ENCODE results near the gene MCTP1. TPM values are rescaled to one million over a fixed set of nuclear protein-coding genes. Genes with fewer than 3 reads are reported as not detected.

MCTP1 gene
- polyA plus RNA-seq, 4 donors: 4.0 to 5.6 (median 5.0) TPM

DNA sequence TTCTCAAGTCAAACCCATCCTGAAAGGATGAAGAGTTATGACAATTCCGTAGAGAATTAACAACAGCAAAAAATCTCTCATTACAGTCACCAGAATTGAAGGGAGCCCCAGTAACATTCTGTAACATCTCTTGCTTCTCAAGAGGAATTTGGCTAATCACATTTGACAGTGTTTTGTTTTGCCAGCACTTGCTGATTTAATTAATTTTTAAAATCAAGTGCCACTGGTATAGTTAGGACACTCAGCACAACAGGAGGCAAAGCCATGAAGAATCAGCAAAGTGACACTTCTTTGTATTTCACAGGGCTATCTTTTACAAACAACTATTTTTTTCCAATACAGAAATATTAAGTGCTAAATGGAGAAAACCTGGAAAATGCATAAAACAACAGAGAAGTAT is 152.8 kb downstream of the MCTP1 start:
- no peak for DNase-seq (ENCODE audit: low read depth in 4 of 4, low spot score in 3 of 4)

DNA sequence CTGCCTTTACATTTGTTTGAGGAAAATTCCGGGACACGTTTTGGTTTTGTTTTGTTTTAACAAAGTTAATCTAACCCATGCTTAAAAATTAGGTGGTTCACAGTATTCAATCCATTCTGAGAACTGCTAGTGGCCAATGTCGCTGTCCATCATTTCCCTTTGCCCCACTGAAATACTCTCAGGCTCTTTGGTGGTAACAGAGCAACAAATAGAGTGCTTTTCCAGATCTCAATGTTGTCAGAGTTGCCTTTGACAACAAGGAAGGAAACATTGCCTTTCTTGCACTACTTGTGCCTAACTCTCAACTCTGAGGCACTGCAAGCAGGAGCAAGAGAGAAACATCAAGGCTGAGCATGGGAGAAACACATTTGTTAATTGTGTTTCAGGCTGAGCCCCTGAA is 154.0 kb downstream of the MCTP1 start:
- no peak for DNase-seq (ENCODE audit: low read depth in 4 of 4, low spot score in 3 of 4)

DNA sequence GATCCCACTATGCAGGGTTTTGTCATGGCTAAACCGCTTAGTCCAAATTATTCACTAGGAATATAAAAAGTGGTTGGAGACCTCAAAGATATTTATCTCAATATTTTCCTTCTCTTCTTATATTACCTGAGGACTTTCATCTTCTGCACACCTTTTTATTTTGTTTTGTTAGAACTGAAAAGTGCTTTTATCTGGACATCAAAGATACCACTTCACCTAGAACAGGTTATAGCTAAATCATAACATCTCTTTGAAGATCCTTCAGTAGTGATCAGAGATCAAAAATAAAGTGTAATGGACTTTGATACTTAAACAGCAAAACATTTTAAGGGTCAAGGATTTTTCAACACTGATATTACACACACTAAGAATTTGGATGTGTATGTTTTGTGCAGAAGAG is 160.2 kb downstream of the MCTP1 start:
- DNase-seq (ENCODE audit: low read depth in 4 of 4, low spot score in 3 of 4): no peak

DNA sequence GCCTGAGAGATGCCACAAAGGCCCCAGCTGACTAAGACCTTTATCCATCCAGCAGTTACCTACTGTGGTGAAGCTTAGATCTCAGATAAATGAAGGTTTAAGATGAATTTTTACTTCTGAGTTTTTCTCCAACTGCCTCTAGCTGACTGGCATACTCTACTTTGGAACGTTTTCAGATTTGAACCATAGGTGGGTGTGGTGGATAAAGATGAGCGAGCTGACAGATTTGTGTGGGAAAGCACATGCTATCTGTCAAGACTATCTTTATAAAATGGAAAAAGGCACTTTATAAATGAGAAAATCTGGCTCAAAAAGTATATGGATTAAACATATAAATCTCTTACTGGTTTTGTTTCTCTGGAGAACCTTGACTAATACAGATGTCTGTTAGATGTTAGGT is 160.8 kb downstream of the MCTP1 start:
- DNase-seq (ENCODE audit: low read depth in 4 of 4, low spot score in 3 of 4): no peak

DNA sequence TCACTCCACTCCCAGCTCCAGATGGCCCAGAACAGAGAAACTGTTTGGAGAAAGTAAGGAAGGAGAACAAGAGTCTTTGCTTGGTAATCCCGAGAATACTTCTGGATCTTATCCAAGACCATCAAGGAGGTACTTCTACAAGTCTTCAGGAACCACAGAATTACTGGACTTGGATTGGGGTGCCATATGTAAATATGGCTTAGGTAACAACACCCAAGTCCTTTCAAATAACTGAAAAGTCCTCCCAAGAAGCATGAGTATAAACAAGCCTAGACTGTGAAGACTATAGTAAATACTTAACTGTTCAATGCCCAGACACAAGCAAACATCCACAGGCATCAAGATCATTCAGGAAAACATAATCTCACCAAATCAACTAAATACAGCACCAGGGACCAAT is 170.0 kb downstream of the MCTP1 start:
- DNase-seq (ENCODE audit: low read depth in 4 of 4, low spot score in 3 of 4): no peak

DNA sequence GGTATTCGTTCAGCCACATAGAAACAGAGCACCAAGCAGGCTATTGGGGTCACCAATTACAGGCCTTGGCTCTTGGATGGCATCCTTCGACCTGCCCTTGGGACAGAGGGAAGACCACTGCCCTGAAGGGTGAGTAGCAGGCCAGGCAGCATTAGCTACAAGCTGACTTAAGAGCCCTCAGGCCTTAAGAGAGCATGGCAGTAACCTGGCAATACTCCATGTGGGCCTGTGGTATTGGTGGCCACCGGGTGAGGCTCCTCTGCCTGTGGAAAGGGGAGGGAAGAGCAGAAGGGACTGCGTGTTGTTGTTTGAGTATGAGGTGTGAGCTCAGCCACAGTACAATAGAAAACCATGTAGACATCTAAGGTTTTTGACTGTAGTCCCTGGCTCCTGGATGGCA is 170.6 kb downstream of the MCTP1 start:
- no peak for DNase-seq (ENCODE audit: low read depth in 4 of 4, low spot score in 3 of 4)

DNA sequence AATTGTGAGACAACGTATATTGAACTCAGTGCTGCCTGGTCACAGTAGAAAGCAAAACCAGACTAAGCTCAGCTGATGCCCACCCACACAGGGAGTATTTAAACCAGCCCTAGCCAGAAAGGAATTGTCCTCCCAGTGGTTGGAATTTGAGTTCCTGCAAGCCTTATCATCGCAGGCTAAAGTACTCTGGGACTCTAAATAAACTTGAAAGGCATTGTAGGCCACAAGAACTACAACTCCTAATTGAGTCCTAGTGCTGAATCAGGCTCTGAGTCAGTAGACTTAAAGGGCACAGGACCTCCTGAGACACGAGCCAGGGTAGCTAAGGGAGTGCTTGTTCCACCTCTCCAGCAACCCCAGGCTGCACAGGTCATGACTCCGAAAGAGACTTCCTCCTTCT is 171.4 kb downstream of the MCTP1 start:
- no peak for DNase-seq (ENCODE audit: low read depth in 4 of 4, low spot score in 3 of 4)

DNA sequence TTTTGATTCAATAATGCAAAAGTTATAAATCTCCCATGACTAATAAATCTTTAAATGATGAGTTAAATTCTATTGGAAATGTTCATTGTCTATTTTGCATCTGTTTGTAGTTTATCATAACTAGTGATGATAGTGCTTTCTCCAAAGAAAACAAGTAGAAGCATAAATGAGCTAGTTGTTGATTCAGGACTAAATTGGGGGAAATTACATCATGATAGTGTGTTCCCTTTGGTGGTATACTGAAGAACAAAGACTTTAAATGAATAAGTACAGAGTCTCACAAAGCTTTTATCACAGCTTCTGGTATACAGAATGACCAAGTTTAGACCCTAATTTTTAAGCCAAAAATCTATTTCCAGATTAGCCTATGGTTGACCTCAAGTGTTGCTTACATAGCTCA is 173.8 kb downstream of the MCTP1 start:
- DNase-seq (ENCODE audit: low read depth in 4 of 4, low spot score in 3 of 4): no peak

DNA sequence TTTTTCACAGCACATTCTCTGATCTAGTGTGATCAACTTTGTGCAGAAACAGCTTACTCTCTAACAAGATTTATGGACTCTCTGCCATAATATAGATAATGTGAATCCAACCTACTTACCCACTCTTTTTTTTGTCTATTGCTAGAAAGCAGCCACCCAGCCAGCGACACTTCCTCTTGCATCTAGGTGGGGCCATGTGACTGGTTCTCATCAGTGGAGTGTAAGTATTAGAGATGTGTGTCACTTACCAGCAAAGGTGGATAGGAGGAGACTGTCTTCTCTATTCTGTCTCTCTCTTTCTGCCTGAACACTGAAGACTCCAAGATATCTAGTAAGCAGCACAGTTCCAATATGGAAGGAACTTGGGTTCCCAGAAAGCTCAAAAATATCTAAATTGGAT is 174.8 kb downstream of the MCTP1 start:
- DNase-seq (ENCODE audit: low read depth in 4 of 4, low spot score in 3 of 4): no peak

DNA sequence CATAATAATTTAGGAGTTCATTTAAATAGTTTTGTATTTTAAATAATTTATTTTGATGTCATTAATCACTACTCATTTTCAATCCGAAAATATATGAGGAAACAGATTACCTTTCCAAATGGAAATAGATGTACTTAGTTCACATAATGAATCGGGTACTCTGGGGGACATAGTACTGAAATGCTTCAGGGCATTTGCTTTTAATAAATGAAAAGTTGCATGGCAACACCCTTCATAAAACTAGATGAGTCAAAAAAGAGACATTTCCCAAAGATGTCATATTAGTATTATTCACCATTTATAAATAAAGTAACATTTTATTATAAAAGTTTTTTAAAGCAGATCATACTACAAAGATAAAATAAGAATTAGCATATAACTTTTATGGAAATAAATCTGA is 177.8 kb downstream of the MCTP1 start:
- no peak for DNase-seq (ENCODE audit: low read depth in 4 of 4, low spot score in 3 of 4)

DNA sequence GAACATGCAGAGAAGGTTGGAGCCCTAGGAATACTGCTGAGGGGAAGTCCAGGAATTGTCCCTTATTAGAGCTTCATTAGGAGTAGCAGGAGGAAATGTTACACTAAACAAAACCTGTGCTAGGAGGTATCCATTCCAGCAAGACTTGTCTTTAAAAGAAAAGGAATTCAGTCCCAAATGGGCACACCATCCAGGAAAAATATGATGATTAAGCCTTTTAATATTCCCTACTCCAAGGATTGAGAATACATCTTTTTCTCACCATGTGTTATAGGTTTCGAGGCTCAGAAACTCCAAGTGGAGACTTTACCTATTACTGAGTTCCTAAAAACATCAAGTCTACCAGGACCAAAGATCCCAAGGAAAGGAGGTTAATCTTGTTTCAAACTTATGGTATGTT is 179.3 kb downstream of the MCTP1 start:
- no peak for DNase-seq (ENCODE audit: low read depth in 4 of 4, low spot score in 3 of 4)

DNA sequence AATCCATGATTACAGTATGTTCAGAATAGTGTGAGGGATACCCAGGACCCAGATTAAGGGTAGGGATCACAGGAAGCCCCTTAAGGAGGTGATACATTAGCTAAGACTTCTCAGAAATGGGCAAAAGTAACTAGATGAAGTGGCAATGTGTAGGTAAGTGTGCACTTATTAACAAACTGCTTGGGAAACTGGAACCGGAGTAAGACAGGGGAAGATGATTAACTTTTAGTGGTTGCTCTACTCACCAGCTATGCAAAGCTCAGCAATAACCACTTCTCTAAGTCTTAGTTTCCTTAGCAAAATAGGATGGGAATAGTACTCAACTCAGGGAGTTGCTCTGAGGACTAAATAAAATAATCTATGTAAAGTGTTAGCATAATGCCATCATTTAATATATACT is 182.2 kb downstream of the MCTP1 start:
- no peak for DNase-seq (ENCODE audit: low read depth in 4 of 4, low spot score in 3 of 4)

DNA sequence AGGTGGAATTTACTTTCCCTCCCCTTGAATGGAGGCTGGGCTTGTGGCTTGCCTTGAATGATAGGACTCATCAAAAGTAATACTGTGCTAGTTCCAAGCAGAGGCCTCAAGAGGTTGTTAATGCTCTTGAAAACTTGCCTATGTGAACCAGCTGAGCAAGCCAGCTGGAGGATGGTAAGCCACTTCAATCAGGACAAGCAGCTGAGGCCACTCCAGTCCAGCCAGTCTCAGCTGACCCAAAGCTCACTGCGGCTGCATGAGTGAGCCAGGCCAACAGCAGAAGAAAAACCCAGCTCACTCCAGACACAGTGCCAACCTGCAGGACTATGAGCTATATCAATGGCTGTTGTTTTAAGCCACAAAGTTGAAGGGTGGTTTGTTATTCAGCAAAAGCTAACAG is 182.8 kb downstream of the MCTP1 start:
- DNase-seq (ENCODE audit: low read depth in 4 of 4, low spot score in 3 of 4): no peak

DNA sequence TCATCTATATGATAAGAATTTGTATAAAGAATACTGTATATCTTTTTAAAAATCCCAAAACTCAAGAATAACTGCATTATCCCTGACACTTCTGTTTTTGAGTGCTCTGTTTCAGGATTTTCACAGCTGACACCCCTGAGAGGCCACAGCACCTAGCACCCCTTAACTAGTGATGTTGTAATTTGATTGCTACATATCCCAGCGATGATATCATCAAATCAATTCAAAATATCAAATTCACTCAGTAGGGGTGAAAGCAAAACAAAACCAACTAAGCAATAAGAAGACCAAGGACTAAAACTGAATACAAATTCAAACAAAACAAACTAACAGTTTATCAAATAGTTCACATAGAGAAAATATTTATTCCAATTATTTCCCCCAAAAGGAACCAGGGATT is 184.3 kb downstream of the MCTP1 start:
- DNase-seq (ENCODE audit: low read depth in 4 of 4, low spot score in 3 of 4): no peak

DNA sequence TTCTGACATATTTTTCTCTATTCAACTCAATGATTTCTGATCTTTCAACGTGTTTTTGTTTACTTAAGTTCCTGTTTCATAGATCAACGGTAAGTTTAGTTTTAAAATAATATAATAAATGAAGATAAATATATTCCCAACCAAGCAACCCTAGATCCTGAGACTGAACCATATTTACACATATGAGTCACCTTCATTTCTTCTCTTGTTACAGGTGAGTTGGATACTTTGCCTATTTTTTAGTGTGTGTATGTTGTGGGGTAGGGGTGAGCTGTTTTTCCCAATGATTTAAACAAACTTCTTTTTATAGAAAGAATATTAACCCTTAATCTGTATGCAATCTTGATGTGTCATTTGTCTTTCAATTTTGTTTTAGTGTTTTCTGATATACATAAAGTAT is 186.9 kb downstream of the MCTP1 start:
- DNase-seq (ENCODE audit: low read depth in 4 of 4, low spot score in 3 of 4): no peak

DNA sequence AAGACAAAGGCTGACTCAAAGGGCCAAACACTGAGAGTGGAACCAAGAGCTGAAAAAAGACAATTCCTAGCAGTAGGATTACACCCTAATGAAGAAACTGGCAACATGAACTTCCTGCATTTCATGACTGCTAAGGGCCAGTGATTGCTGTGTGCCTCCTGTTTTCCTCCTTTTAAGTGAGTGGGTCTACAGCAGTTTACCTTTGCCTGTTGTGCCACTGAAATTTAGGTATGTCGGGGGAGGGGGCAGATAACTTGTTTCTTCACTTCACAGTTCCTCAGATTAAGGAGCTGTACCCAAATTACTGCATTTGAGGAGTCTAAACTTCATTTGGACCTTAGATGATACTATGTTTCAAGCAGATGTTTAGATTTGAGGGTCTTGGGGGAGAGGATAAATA is 191.7 kb downstream of the MCTP1 start:
- DNase-seq (ENCODE audit: low read depth in 4 of 4, low spot score in 3 of 4): no peak

DNA sequence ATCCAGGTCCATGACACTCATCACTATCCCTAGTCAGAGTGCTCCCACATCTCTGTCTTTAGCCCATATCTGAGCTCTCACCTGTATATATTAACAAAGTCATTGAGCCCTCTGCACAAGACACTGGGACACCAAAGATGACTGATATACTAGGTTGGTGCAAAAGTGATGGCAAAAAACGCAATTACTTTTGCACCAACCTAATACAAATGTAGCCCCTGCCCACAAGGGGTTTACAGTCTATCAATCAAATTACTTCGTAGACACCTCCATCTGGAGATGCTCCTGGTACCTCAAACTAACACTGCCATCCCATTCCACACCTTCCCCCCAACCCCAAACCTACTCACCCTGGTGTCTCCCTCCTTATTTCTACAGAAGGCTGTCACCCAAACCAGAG is 194.1 kb downstream of the MCTP1 start:
- DNase-seq (ENCODE audit: low read depth in 4 of 4, low spot score in 3 of 4): no peak

DNA sequence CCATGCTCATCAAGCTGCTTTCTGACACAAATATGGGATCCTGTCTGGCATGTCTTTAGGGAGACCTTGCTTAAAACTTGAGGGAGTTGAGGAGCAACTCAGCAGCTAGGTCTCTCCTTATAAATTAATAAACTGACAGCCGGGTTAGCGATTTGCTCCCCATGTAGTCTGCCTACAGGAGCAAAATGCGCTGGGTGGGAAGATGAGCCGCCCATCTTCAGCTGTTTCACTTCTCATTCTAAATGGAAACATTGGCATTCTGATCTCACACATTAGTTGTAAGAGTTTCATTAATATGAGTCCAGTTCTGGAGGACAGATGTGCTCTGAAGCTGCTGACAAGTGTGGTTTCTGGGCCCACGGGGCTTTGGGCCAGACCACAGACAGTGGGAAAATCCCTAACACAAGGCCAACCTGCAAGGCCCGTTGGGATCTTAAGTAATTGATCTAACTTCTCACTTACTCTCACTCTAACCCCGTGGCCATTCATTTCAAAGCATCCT is 197.0 kb downstream of the MCTP1 start:
- DNase-seq (ENCODE audit: low read depth in 4 of 4, low spot score in 3 of 4): no peak

DNA sequence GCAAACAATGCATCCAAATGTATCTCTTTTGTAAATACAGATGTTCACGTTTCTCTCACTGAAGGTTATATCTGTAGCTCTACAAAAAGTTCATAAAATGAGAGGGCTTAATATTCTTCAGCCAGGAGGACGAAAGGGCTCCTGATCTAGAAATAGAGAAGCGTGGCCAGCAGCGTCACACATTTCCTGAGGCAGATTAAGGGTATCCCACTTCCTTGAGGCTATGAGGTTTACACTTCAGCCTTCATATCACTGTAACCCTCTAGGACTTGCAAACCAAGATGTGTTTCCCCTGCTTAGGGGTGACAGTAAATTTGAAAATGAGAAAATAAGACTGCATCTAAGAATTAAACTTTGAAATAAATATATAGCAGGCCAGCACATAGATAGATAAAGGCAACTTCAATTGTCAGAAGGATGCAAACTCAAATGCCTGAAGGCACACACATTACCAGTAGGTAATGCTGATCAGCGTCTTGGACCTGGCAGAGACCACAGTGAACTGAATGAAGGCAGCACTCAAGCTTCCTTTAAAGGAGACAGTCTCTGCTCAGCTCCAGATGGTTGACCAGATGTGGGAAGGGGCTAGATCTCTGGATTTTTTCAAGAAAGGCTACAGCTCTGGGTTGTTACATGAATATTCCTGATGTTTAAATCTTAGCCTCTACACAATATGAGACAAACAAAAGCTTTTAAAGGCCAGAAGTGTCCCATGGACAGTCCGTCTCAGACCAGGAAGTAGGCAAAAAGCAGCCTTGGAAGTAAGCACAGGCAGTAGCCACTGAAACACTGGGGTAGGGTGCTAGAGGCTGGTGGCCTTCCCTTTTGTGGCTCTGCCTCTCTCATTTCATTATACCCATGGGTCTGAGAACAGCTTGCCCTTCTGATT is 197.7 kb downstream of the MCTP1 start:
- no peak for DNase-seq (ENCODE audit: low read depth in 4 of 4, low spot score in 3 of 4)

DNA sequence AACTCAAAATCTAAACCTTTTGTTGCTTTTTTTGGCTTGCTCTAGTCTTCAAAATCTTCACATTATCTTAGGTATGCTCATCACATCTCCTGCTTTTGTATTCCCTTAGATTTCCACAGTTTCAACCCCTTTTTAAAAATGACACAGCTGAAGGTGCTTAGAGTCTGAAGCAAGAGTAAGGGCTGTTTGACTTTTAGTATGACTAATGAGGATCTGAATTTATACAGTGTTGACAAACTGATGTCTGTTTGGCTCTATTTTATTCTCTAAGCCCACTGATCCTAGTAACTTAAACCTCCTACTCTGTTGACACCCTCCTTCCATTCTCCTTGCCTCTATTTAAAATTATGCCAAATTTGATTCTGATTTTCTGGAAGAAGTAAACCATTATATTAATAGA is 200.1 kb downstream of the MCTP1 start:
- DNase-seq (ENCODE audit: low read depth in 4 of 4, low spot score in 3 of 4): no peak

DNA sequence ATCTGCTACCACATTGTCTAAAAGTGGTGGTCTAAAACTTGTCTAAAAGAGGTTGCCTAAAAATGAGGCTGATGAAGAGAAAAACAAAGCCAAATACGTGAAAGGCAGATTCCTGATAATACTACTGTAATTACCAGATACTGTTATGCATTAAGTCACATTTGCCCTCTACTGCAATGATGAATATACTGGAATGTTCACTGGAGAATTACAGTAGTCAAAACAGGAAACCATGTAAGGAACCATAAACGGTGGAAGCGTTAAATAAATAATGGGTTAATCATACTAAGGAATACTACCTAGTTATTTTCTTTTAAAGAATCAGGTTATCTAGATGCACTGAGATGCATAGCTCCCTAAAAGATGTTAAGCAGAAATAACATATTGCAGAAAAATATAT is 201.3 kb downstream of the MCTP1 start:
- DNase-seq (ENCODE audit: low read depth in 4 of 4, low spot score in 3 of 4): no peak

DNA sequence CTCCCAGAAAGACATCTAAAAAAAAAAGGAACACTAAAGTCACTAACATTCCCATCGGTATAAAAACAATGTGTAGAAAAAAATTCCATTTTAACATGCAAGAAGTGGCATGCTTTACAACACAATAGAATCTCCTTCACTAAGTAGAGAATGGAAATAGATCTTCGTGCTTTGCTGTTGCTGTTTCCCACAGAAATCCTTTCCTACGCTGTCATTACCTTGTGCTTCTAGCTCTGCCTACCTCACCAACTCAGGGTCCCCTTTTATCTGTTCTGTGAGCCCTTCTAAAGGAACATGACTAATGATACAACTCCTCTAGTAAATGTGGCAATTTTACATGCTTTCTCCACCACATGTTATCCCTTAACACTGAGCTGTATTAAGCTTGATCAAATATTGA is 202.9 kb downstream of the MCTP1 start:
- DNase-seq (ENCODE audit: low read depth in 4 of 4, low spot score in 3 of 4): no peak

DNA sequence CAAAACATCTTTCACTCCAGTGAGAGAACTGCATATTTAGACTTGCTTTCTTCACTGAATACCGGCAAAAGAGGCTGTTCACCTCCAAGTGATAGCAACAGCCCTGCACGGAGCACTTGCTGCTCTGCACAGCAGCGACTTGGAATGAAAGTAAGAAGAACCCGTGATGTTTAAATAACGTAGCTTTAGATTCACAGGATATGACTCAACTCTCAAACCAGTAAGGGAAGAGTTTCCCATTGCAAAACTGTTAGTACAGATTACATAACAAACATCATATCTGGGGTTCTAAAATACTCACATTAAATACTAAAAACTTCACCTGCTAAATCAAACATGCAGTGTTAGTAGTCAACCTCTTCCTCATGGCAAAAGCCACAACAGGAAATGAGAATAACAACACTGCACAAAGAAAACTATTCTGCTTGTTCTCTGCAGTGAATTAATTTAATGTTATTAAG is 203.4 kb downstream of the MCTP1 start:
- DNase-seq (ENCODE audit: low read depth in 4 of 4, low spot score in 3 of 4): no peak
